HG03460 (cell line): ENCODE results near the gene HRH1.

Experiments
- ATAC-seq: cut with Tn5 transposase; IDR thresholded peaks from one replicate; pipeline ENCODE4 v1.9.1; 2021; ENCODE audit not compliant: unreplicated experiment

Gene HRH1

GRCh38 chr3:11275926-11276325 is 121.6 kb downstream of the HRH1 start:
- ATAC-seq, result no peak

GRCh38 chr3:11276901-11277300 is 122.6 kb downstream of the HRH1 start:
- no peak for ATAC-seq

DNA sequence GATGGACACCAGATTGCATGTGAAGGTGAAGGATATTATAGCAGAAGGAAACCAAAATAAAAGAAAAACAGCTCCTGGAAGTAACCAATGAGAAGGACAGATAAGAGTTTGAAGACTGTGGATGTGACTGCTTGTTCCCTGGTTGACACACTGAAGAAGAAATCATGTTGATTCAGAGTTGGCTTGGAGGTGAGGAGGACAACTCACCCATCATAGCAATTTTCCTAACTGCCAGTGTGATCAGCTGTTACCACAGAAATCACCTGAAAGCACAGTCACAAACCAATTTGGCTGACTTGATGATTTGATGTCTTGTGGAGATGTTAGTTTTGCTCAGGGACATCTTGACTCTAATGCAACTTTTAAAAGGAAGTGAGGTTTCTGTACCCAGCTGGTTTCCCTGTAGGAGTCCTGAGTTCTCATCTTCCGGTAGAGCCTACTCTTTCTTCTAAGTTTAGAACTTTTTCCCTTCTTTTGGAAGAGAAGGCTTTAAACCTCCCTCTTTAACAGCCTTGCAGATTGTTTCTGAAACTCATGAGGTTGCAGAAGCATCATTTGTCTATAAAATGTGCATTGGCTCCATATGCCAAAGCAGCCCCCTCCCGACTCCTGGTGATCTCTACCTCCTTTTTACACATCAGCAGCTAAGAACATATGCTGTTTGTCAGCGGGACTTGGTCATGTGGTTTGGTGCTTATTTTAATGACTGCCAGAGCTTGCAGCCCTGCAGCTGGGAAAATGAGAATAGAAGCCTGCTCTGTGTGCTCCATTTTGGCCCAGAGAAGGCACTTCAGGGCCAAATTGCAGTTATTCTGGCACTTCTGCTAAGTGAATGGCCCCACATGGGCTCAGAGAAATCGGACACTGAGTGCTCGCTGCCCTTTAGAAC is 128.2 kb downstream of the HRH1 start:
- ATAC-seq, result no peak

GRCh38 chr3:11283139-11283475 is 128.8 kb downstream of the HRH1 start:
- ATAC-seq, result no peak

GRCh38 chr3:11284011-11284410 is 129.7 kb downstream of the HRH1 start:
- ATAC-seq, result no peak

GRCh38 chr3:11285471-11285870 is 131.2 kb downstream of the HRH1 start:
- ATAC-seq, result no peak

GRCh38 chr3:11287404-11287803 is 133.1 kb downstream of the HRH1 start:
- no peak for ATAC-seq

GRCh38 chr3:11288021-11288491 is 133.8 kb downstream of the HRH1 start:
- ATAC-seq, result no peak

GRCh38 chr3:11288786-11289637 is 134.7 kb downstream of the HRH1 start:
- peak; percentile 49 for ATAC-seq

GRCh38 chr3:11289864-11290263 is 135.6 kb downstream of the HRH1 start:
- no peak for ATAC-seq

- peak; percentile 56 for ATAC-seq
Observed at GRCh38 chr3:11290743-11291680, 136.7 kb downstream of the HRH1 start.

GRCh38 chr3:11291808-11292207 is 137.5 kb downstream of the HRH1 start:
- no peak for ATAC-seq

- ATAC-seq, result no peak
Observed at GRCh38 chr3:11297126-11297525, 142.8 kb downstream of the HRH1 start.

- peak; percentile 90 for ATAC-seq
Observed at GRCh38 chr3:11300970-11301369, 146.7 kb downstream of the HRH1 start.

- no peak for ATAC-seq
Observed at GRCh38 chr3:11302444-11302843, 148.2 kb downstream of the HRH1 start.

DNA sequence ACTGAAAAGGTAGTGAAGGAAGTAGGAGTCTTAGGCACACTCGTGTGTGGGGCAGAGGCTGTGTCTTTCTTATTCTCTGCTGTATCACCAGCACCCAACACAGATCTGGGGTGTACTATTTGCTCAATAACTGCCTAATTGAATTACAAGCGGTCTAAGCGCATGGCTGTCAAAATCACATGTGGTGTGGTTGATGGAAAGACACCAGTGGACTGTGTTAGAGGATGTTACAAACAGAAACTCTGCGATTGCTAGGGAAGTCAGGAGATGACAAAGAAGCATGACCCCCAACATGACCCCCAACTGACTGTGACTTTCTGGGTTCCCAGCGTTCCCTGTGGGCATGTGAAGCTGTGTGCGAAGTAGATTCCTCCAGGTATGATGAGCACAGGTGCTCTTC is 149.9 kb downstream of the HRH1 start:
- ATAC-seq, result no peak

- no peak for ATAC-seq
Observed at GRCh38 chr3:11305509-11305908, 151.2 kb downstream of the HRH1 start.

DNA sequence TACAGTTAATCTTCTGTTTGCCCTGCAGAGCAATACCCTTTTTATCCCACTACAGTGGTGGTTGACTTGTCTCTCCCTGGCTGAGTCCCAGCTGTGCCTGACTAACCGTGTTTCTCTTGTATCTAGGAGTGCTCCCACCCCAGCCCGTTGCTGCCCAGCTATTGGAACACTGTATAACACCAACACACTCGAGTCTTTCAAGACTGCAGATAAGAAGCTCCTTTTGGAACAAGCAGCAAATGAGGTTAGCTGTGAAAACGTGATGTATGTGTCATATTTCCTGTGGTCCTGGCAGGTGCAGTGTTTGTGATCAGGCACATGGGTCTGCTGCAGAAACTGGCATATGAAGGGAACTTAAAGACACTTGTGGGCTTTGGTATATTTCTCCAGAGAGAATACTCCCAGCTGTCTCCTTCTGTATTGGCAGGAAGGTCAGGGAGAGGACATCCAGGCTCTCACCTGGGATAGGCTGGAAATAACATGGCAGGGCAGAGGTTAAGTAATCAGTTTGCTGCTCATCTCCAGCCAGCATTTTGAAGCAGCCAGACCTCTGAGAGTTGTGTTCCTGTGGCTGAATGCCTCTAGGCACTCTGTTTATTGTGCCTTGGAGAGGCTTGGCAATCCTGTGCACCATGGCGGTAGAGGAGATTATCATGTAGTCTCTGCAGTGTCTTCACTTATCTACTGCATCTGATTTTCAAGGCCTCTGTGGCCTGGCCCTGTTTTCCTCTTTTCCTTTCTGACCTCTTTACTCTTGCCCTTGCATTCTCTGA is 152.7 kb downstream of the HRH1 start:
- ATAC-seq, result peak; percentile 88

GRCh38 chr3:11307830-11308432 is 153.6 kb downstream of the HRH1 start:
- no peak for ATAC-seq

DNA sequence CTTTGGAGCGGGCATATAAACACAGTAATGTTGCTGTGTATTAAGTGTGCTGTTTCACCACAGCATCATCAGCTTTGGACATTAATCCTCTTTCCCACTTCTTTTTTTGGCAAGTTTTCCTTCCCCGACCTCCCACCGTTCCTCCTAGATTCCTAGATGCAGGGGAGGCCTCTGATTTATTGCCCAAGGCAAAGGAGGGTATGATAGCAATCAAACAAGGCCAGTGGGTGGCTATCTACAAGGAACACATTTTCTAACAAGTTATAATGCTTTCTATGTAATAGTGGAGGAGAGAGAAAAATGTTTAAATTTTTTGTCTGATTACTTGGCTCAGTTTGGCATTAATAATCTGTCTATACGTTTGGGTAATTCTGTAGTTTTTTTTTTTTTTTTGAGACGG is 156.0 kb downstream of the HRH1 start:
- ATAC-seq, result no peak
